ENCODE data around the gene IER5L. TPM values are rescaled to one million over a fixed set of nuclear protein-coding genes. Genes with fewer than 3 reads are reported as not detected.

Gene IER5L
- 11.9 TPM for total RNA-seq

GRCh38 chr9:129177791-129178567 lies at the start of gene IER5L:
Gene IER5L (minus strand): TSS chr9:129178261. CDS start chr9:129178052, 209 bp downstream.

Other genes starting within 250 kb of the IER5L start
- gene DOLK, start 230.7 kb downstream of the IER5L start, total RNA-seq, result 14.2 TPM
- 92.9 TPM for gene NUP188, start 230.6 kb downstream of the IER5L start, total RNA-seq
- 52.7 TPM for gene SH3GLB2, start 149.9 kb downstream of the IER5L start, total RNA-seq
- gene MIGA2, start 141.6 kb downstream of the IER5L start, total RNA-seq, result 36.0 TPM
- 8.9 TPM for gene DOLPP1, start 97.2 kb downstream of the IER5L start, total RNA-seq
- gene CRAT, start 67.5 kb downstream of the IER5L start, total RNA-seq, result 23.3 TPM
- gene PTPA, start 66.8 kb downstream of the IER5L start, total RNA-seq, result 64.9 TPM